ENCODE data around the gene LENG1. TPM values are rescaled to one million over a fixed set of nuclear protein-coding genes. Genes with fewer than 3 reads are reported as not detected.

LENG1 gene
- total and polyA plus RNA-seq, 2 experiments from 2014 or later = 4.7 to 17.2 TPM

- peaks cover 39% of the 10 kb centered on the region for H3K79me2 ChIP-seq (replicated peaks; ENCODE audit: insufficient read depth)
- H3K4me3 ChIP-seq = peak overlapping the region; percentile 56
- H3K9me2 ChIP-seq (ENCODE audit: insufficient read depth) = no peaks in the 10 kb centered on the region
- no peaks in the 10 kb centered on the region for H3K27me3 ChIP-seq (ENCODE audit: insufficient read depth)
- Mint-ChIP-seq H3K27me3 (ENCODE audit: insufficient read depth, low read depth, poor library complexity) (peaks cover 20% of the 10 kb centered on the region), H3K27ac (peak overlapping the region; percentile 97), H3K4me1 (peaks cover 29% of the 10 kb centered on the region), H3K9me3 (no peaks in the 10 kb centered on the region; the same call in 2 of the 3 replicates), H3K4me3 (peak overlapping the region; percentile 88), H3K36me3 (ENCODE audit: low read depth) (peaks cover 42% of the 10 kb centered on the region)
- H3K4me2 ChIP-seq = peak overlapping the region; percentile 95
- DNase-seq (ENCODE audit: low spot score) (peak; percentile 45), ATAC-seq (no peak)
- H3F3A ChIP-seq (replicated peaks; ENCODE audit: low read depth) = peaks cover 7% of the 10 kb centered on the region; the same call in 1 of the 2 replicates
- TF ChIP-seq EZH2 (IDR thresholded peaks at IDR 0.05; ENCODE audit: low read depth, unreplicated experiment) (no peak), ZNF462 (CRISPR knock-in tag; IDR thresholded peaks at IDR 0.05) (no peak), ZNF114 (CRISPR knock-in tag; IDR thresholded peaks at IDR 0.05) (no peak), REST (IDR thresholded peaks at IDR 0.05; ENCODE audit: unreplicated experiment) (no peak)
- peak overlapping the region; percentile 41; the same call in 1 of the 2 replicates for H3K27ac ChIP-seq (ENCODE audit: low read depth)
- H4K20me1 ChIP-seq (replicated peaks; ENCODE audit: insufficient read depth) = peaks cover 13% of the 10 kb centered on the region
- H3K36me3 ChIP-seq (ENCODE audit: insufficient read depth) = peaks cover 5% of the 10 kb centered on the region
- no peak overlapping the region; the same call in 1 of the 2 replicates for H2AFZ ChIP-seq
- H3K4me1 ChIP-seq (ENCODE audit: insufficient read depth) = peaks cover 7% of the 10 kb centered on the region; the same call in 1 of the 2 replicates
These were observed 28.8 kb upstream of the LENG1 start for GRCh38 chr19:54188215-54188871.

All from GM23338 (cell line).